Stimulated activated naive CD8-positive, alpha-beta T cell treated with anti-CD3 and anti-CD28 coated beads, Interleukin-15, Interleukin-2, amounts not matched to agents 100 U/mL and 50 U/mL, for 24 hours (primary cell): ENCODE measurements around the gene TRIM62.
A peak's percentile ranks its signal among the peaks of the same experiment; 100 is the strongest.
"Not testable (repeated sequence)": the region's sequence is repeated elsewhere in the genome, so short reads cannot be mapped to it uniquely, and the experiment has no call there.

ENCODE experiments used
- ATAC-seq: fragments of 150-1000 bp; cut with Tn5 transposase; one replicate; pipeline ENCODE4 v1.10.0; 2021
- DNase-seq: peaks from one replicate; pipeline ENCODE4 v3.0.0; 2021

Gene TRIM62

DNA sequence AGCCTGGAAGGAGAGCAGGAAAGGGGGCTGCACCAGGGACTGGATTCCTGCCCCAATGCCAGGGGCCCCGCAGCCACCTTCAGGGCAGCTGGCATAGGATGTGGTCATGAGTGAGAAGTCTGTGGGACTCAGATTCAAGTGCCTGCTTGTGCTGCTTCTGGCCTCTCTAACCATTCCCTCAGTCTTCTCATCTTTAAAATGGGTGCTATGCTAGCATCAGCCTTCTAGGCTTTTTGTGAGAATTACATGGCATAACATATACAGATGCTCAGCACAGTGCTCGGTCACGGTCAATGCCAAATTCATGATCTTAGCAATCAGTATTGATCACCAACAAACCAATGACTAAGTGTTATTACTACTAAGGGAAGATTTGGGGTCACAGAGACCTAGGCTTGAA is 23.5 kb downstream of the TRIM62 start:
- DNase-seq (no peak), ATAC-seq (no peak)

GRCh38 chr1:33157131-33157530 is 24.7 kb downstream of the TRIM62 start:
- ATAC-seq, result no peak
- DNase-seq, result no peak

DNA sequence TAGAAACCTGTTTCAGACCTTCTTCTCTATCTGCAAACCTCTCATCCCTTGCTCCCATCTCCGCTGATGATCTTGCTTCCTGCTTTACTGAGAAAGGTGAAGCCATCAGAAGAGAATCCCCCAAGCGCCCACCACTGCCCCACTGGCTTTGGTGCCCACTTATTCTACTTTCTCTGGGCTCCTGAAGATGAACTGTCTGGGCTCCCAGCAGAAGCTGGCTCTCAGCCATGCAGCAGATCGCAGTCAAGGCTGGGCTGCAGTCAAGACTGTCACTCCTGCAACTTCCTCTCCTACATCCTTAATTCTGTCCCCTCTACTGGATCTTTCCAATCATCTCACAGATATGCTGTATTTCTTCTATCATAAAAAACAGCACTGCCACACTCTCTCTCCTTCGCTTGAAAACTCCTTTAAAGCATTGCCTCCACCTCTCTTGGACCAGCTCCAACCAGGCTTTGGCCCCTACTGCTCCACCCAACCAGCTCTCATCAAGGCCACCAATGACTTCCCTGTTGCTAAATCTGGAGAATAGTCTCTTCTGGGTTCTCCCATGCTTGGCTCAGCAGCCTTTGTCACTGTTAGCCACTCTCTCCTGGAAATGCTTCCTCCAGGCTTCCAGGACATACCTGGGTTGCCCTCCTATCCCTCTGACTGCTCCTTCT is 25.8 kb downstream of the TRIM62 start:
- DNase-seq (no peak), ATAC-seq (no peak)

DNA sequence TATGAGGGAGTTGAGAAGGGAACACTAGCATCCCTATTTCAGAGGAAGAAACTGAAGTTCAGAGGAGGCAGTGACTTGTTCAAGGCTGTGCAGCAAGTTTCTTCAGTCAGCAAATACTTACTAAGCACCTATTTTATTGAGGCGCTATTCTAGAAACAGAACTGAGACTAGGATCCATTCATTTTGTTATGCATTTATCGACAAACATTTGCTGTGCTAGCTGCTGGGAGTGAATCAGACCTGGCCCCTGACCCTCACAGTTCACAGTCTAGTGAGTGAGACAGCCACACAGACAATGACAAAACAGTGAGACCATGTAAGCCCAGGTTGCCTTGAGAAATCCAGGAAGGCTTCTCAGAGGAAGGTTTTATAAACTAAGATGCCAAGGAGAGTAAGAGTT is 28.2 kb downstream of the TRIM62 start:
- DNase-seq, result no peak
- no peak for ATAC-seq

DNA sequence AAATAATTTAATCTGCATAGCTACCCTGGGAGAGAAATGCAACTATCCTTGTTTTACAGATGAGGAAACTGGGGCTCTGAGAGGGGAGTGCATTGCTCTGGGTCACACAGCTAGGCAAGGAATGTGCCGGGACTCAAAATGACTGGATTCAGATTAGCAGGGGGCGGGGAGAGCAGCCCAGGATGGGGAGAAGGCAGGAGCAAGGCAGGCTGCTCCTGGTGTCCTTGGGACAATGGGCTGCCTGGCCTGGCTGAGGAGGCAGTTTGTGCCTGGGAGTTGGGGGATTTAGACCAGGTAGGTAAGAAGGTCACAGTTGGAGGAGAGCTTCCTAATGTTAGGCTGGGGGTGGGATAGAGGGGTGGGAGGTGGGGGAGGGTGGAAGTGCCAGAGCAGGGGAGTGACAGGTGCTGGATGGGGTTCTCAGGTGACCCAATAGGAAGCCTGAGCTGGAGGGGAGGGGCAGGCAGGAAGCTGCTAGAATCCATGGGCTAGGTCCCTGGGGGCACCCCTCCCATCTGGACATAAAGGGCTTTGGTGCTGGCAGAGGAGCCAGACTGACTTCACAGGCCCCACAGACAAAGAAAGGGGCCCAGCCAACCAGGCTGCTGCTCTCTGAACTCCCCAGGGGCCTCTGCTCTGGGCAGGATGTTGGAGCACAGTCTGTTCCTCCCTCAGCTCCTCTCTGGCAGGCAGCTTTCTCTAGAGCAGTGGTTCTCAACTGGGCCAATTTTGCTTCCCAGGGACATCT is 29.0 kb downstream of the TRIM62 start:
- DNase-seq, result no peak
- no peak for ATAC-seq

GRCh38 chr1:33151116-33151515 is 30.7 kb downstream of the TRIM62 start:
- ATAC-seq (no peak), DNase-seq (no peak)

- no peak for DNase-seq
- ATAC-seq, result no peak
Measured at GRCh38 chr1:33150522-33150921, 31.3 kb downstream of the TRIM62 start.

DNA sequence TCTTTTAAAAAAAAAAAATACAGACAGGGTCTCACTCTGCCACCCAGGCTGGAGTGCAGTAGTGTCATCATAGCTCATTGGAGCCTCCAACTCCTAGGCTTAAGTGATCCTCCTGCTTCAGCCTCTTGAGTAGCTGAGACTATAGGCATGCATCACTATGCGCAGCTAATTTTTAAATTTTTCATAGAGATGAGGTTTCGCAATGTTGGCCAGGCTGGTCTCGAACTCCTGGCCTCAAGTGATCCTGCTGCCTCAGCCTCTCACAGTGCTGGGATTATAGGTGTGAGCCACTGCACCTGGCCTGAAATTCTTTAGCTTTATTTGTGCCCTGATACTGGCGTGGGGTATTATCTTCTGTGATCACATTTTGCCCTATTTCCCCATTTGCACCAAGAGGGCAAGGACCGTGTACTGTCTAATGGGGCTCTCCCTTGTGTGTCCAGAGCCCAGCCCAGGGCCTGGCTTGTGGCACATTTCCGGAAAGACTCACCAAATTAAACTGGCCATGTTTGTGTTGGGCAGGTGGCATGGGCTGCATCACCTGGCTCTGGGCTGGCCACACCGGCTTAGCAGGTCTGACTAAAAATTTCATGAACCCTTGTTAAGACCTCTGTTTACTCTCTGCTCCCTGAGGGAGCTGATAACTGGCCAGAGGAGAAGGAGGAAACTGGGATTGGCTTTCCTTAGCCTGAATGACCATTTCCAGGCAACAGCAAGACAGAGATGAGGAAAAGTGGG is 32.2 kb downstream of the TRIM62 start:
- no peak for DNase-seq
- no peak for ATAC-seq

DNA sequence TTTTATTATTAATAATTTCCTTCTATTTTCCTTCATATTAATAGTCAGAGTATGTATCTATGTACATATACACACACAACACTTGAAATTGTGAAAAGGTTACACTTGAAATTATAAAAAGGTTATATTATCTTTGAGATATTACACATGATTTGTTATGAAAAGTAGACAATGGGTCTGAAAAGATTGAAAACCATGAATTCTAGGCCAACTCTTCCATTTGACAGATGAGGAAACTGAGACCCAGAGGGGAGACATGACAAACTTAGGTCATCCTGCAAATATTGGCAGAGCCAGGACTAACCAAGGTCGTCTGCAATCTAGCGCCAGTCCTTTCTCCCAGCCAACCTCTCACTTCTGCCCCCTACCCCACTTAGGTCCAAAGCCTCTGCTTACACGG is 33.2 kb downstream of the TRIM62 start:
- ATAC-seq (no peak), DNase-seq (no peak)

- no peak for ATAC-seq
- no peak for DNase-seq
Measured at GRCh38 chr1:33147997-33148314, 33.9 kb downstream of the TRIM62 start.

DNA sequence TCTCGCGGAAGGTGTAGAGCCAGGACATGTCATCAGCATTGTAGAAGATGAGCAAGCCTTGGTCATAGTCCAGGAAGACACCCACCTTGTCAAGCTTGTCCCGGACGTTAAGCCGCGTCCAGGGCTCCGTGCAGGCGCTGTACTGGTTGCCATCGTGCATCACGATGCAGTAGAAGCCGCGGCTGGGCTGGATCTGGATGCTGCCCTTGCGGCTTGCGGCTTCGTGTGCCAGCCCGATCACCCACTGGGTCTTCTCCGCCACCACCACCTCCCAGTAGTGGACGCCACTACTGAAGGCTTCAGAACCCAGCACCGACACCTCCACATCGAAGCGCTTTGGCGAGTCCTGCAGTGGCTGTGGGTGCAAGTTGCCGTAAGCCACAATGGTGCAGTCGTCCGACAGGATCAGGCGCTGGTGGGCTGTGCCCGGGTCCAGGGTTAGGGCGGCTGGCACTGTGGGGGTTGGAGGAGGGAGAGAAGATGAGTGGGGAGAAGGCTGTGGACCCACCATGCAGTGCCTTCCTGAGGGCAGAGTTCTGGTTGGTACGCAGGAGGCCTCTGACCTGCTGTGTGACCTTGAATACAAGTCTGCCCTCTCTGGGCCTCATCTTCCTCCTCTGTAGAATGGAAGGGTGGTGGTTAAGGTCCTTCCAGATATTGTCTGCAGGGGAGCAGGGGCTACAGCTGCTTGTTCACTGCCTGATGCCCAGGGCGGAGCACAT is 34.4 kb downstream of the TRIM62 start:
- ATAC-seq (no peak), DNase-seq (no peak)

GRCh38 chr1:33146003-33146402 is 35.8 kb downstream of the TRIM62 start:
- DNase-seq, result no peak
- no peak for ATAC-seq

DNA sequence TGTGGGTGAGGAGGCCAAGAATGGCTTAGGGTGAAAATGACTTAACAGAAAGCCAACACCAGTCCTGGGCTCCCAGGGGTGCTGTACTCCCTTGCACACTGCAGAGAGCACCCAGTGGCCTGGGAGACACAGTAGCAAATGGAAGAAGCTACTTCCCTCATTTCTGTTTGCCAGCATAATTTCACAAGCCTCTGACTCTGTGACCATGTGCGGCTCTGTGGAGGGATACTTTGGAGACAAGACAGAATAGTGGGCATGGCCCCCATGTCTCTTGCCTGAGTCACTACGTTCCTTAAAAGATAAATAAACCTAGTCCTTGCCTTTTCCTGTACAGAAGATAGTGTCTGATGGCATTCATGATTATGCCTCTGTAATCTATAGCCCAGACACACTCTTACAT is 38.1 kb downstream of the TRIM62 start:
- DNase-seq, result no peak
- no peak for ATAC-seq

- ATAC-seq (no peak), DNase-seq (no peak)
Measured at GRCh38 chr1:33143176-33143575, 38.7 kb downstream of the TRIM62 start.

GRCh38 chr1:33142483-33143064 is 39.3 kb downstream of the TRIM62 start:
- DNase-seq (no peak), ATAC-seq (no peak)

DNA sequence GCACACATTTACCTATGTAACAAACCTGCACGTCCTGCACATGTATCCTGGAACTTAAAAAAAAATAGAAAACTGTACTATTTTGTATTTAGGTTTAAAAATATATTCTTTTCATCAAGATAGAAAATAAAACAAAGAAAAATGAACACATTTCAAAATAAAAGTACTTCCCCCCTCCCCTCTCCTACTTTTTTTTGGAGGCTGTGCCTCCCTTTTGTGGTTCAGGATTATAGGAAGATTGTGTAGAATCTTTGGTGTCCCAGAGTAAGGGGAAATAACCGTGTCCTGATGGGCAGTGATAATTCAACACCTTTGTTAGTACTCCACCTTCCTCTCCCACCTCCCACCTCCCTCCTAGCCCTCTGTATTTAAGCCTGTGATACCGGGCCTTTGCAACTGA is 40.1 kb downstream of the TRIM62 start:
- no peak for ATAC-seq
- DNase-seq, result no peak

GRCh38 chr1:33141216-33141615 is 40.6 kb downstream of the TRIM62 start:
- ATAC-seq, result no peak
- no peak for DNase-seq

GRCh38 chr1:33140153-33141149 is 41.4 kb downstream of the TRIM62 start:
- DNase-seq (no peak), ATAC-seq (peak; percentile 55)

- DNase-seq (peak; percentile 67), ATAC-seq (peak; percentile 53)
Measured at GRCh38 chr1:33137800-33138199, 44.0 kb downstream of the TRIM62 start.

- ATAC-seq, DNase-seq: not testable (repeated sequence)
Measured at GRCh38 chr1:33136041-33136440, 45.8 kb downstream of the TRIM62 start.

GRCh38 chr1:33133478-33134105 is 48.3 kb downstream of the TRIM62 start:
- DNase-seq (no peak), ATAC-seq (no peak)
